ES-I3 (cell line): ENCODE results near the gene GALNT9.
"Not testable (repeated sequence)": the region's sequence is repeated elsewhere in the genome, so short reads cannot be mapped to it uniquely, and the experiment has no call there.

Experiments used
- H3K36me3 ChIP-seq: 2 replicates; pipeline ENCODE4 v1.6.1; 2013; ENCODE audit warnings: mild to moderate bottlenecking, low read length, control low read depth, moderate library complexity; ENCODE audit not compliant: insufficient read depth
- H3K4me1 ChIP-seq: 2 replicates; pipeline ENCODE4 v1.6.1; 2013; ENCODE audit warnings: mild to moderate bottlenecking, control low read depth, low read length; ENCODE audit not compliant: insufficient read depth
- H3K9ac ChIP-seq: 2 replicates; pipeline ENCODE4 v1.6.1; 2013; ENCODE audit warnings: low read depth, mild to moderate bottlenecking, low read length, moderate library complexity
- H3K9me3 ChIP-seq: 2 replicates; pipeline ENCODE4 v1.6.1; 2013; ENCODE audit warnings: mild to moderate bottlenecking, low read length, moderate library complexity; ENCODE audit not compliant: control insufficient read depth, insufficient read depth

Gene GALNT9

DNA sequence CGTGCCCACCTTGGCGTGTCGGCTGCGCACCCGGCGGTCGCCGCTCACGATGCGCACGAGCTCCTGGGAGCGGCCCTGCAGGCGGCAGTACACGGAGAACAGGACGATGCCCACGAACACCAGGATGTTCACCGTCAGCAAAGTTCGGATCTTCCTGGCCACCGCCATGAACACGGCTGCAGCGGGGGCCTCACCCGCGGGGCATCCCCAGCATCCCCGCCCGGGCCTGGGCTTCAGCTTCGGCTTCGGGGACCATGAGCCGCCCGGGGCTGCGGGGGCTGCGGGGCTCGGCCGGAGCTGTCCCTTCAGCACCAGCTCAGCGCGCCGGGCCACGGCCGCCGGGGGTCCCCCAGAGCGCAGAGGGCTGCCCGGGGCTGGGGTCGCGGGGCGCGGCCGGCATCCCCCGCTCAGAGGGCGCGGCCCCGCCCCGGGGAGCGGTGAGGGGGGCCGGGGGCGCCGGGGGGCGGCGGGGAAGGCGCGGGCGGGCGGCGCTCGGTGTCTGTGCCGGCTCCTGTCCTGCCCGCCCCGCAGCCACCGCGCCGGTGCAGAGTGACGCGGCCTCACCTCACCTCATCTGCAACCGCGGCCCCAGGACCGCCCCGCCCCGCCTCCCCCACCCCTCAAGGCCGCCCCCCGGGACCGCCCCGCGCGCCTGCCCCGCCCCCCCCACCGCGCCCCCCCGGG is at the start of gene GALNT9:
Gene GALNT9, minus strand, starts transcription at position 554 of the 684 bp plus-strand sequence. Its CDS starts 386 bp downstream, at position 168.
- Histone ChIP-seq H3K36me3 (no peaks in the 10 kb centered on the region), H3K4me1 (peaks cover 8% of the 10 kb centered on the region; the same call in 1 of the 2 replicates)

DNA sequence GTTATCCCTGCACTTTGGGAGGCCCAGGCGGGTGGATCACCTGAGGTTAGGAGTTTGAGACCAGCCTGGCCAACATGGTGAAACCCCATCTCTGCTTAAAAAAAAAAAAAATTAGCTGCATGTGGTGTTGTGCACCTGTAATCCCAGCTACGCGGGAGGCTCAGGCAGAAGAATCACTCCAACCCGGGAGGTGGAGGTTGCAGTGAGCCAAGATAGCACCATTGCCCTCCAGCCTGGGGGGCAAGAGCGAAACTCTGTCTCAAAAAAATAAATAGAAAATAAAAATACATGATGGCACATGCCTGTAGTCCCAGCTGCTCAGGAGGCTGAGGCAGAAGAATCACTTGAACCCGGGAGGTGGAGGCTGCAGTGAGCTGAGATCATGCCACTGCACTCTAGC is 49.7 kb upstream of the GALNT9 start:
- not testable (repeated sequence) for H3K36me3 ChIP-seq, H3K9ac ChIP-seq, H3K4me1 ChIP-seq, H3K9me3 ChIP-seq

More for the DNA sequence above, at the start of gene GALNT9:
- H3K9me3 ChIP-seq: no peaks in the 10 kb centered on the region
- no peak within 1 kb of the TSS; the same call in 1 of the 2 replicates for H3K9ac ChIP-seq

DNA sequence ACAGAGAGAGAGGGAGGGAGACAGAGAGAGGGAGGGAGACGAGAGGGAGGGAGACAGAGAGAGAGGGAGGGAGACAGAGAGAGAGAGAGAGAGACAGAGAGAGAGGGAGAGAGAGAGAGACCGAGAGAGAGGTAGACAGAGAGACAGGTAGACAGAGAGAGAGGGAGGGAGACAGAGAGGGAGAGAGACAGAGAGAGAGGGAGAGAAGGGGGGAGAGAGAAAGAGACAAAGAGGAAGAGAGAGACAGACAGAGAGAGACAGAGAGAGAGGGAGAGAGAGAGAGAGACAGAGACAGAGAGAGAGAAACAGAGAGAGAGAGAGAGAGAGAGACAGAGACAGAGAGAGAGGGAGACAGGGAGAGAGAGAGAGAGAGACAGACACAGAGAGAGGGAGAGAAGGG is 47.8 kb upstream of the GALNT9 start:
- Histone ChIP-seq H3K36me3 (no peaks in the 10 kb centered on the region), H3K9me3 (no peaks in the 10 kb centered on the region), H3K9ac (no peak overlapping the region), H3K4me1 (no peaks in the 10 kb centered on the region)

DNA sequence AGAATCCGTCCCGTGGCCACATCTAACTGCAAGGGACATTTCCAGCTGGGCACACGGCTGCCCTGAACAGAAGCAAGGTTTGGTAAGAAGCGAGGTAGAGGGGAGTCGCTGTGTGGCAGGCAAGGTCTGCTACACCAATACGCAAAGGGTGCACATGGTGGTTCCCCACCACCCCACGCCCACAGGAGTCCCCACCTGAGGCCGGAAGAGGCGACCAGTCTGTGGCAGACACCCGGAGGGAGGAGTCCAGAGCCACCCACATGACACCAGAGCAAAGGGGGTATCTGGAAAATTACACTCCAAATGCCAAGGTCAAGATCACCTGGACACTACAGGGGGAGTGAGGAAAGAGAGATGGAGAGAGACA is 47.1 kb upstream of the GALNT9 start:
- H3K9me3 ChIP-seq: no peaks in the 10 kb centered on the region
- no peaks in the 10 kb centered on the region for H3K36me3 ChIP-seq
- H3K4me1 ChIP-seq: no peaks in the 10 kb centered on the region
- no peak overlapping the region for H3K9ac ChIP-seq

DNA sequence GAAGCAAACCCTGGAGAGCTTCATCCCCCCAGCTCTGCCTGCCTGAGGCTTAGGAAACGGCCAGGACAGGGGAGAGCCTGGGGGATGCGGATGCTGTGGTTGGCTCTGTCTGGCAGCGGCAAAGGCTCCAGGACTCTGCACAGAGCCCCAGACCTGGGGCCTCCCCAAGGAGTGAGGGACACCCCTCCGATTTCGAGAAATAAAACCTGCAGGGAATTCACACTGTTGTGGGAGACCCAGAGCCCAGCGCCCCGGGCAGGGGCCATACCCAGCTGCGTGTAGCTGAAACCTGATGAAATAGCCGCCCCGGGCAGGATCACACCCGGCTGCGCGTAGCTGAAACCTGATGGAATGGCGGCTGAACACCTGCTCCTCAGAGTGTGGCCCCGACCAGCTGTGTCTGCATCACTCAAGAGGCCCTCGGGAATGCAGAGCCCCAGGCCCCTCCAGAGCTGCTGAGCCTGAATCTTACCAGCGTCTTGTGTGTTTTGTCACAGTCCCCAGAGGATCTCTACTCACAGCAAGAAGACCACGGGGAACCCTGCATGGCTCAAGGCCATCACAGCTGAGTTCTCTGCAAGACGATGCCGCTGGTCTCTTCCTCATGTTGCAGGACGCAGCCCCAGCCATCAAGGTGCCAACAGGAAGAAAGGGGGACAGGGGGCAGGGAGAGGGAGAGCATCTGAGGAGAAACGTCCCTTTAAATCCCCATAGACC is 46.5 kb upstream of the GALNT9 start:
- H3K9ac ChIP-seq: no peak overlapping the region
- no peaks in the 10 kb centered on the region for H3K36me3 ChIP-seq
- no peaks in the 10 kb centered on the region for H3K9me3 ChIP-seq
- no peaks in the 10 kb centered on the region for H3K4me1 ChIP-seq

DNA sequence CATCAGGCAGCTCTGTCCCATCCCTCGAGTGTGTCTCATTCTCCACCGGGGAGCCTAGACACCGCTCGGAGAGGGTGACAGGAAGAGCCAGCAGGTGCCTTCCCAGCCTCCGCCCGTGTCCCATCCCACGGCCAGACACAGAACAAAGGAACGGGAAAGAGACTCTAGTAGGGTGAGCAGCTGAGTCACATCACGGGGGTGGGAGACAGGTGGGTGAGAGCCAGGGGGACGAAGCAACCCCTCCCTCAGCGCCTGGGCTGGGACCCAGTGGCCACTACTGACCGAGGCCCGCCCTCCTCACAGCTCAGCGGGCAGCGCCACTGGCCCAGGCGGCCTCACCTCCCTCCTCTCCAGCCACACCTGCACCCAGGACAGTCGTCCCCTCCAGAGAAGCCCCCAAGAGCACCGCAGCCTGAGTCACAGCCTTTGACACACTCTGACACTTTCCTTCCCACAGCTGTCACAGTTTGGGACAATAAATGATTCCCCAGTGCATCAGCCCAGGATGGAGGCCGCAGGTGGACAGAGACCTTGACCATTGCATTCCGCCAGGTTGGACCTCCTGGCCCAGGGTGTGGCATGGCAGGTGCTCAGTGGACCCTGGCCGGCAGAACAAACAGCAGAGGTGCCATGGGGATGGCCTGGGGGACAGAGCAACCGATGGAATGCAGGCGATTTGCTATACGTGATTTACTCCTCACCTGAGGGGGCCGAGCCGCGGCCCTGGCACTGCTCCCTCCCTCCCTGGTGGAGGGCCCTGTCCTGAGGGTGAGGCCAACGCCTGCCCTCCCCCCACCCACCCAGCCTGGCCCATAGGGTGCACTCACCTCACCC is 45.4 kb upstream of the GALNT9 start:
- Histone ChIP-seq H3K9ac (no peak overlapping the region), H3K36me3 (no peaks in the 10 kb centered on the region), H3K4me1 (no peaks in the 10 kb centered on the region), H3K9me3 (no peaks in the 10 kb centered on the region)

DNA sequence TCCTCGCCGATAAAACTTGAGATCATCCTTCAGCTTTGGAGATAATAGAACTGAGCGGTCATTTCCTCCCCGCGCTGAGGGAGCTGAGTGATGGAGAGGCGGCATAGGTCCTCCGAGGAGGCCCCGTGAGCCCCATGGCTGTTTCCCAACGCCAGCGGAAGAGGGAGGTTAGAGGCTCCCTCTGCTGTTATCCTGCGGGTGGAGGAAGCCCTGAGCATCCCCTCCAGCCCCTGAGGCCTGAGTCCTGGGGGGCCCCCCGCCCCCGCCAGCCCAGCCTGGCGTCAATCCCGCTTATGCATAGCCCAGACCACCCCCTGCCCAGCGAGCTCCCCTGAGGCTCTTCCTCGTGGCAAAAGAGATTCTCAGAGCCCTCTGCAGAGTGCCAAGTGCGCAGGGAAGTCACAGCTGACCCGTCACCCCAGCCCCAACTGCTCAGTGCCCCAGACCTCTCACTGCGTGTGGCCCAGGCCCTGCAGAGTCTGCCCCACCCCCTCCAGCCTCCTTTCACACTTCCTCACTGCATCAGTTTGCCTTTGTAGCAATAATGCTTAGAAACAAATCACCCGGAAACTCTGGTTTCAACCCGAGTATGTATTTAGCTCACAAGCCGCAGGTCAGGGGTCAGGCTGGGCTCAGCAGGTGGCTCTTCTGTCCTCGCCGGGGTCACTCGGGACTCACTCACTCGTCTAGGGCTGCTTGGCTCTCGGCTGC is 44.7 kb upstream of the GALNT9 start:
- no peaks in the 10 kb centered on the region for H3K9me3 ChIP-seq
- H3K9ac ChIP-seq: no peak overlapping the region
- no peaks in the 10 kb centered on the region for H3K4me1 ChIP-seq
- no peaks in the 10 kb centered on the region for H3K36me3 ChIP-seq

DNA sequence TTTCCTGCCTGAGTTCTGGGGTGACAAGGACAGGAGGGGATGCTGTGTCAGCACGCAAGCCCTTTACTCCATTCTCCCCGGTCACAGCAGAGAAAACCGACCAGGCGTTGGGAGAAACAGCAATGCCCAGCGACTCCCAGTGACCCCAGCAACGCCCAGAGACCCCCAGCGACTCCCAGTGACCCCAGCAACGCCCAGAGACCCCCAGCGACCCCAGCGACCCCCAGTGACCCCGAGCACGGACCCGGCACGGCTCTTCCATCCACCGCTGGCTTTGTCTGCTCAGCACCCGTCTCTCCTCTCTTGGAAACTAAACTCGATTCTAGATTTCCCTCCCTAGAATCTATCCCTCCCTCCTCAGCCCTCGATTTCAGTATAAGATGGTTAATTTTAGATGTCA is 38.5 kb upstream of the GALNT9 start:
- H3K4me1 ChIP-seq: no peaks in the 10 kb centered on the region
- no peak overlapping the region for H3K9ac ChIP-seq
- H3K36me3 ChIP-seq: no peaks in the 10 kb centered on the region
- no peaks in the 10 kb centered on the region for H3K9me3 ChIP-seq

DNA sequence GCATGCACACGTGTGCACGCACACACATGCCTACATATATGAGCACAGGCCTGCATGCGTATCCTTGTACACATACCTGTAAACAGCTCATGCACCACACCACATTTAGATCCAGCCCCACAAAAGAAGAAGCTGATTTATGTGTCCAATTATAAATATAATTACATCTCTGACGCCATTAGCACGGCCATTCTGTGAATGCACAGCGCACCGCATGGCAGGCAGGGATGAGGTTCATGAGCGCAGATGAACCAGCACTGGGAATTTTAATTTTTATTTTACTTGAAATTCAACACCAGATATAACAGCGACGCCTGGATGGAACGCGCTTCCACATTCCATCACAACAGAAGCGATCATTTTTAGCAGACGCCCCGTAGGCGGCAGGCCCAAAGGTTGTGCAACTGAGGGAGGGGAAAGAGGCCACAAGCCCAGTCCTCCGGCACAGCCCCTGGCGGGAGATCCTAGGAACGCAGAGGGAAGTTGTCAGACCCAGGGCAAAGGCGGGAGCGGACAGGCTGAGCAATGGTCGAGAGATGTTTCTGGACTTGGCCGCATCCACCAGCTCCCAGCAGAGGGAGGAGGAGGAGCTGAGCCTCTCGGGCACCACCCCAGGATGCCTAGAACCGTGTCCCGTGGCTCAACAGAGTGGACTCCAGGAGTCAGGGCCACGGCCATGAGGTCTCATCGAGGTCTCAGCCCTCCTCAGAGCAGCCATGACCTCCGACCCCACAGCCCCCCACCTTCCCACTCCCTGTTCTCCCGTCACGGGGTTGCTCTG is 37.9 kb upstream of the GALNT9 start:
- Histone ChIP-seq H3K9ac (no peak overlapping the region), H3K36me3 (no peaks in the 10 kb centered on the region)

DNA sequence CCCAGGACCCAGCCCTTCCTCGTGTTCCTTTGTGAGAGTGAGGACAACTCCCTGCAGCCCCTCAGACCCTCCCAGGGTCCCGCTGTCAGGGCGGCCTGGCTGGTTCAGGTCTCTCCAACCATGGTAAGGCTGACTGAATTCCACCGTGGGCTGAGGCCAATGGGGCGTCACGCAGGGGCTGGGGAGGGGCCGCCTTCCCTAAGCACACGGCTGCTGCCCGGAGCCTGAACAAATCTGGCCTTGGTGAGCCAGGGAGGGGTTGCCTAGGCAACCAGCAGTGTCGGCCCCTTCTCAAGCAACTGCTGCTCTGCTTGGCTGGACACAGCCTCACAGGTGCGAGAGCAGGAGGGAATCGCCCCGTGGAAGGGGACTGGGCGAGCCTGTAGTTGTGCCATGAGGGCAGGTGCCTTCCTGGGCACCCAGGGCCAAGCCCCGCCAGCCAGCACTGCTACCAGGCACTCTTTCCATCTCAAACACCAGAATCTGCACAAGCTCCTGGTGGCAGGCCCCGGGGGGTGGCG is 37.0 kb upstream of the GALNT9 start:
- Histone ChIP-seq H3K36me3 (no peaks in the 10 kb centered on the region), H3K9me3 (no peaks in the 10 kb centered on the region), H3K4me1 (no peaks in the 10 kb centered on the region), H3K9ac (no peak overlapping the region)

More for the DNA sequence above, 37.9 kb upstream of the GALNT9 start:
- Histone ChIP-seq H3K4me1 (no peaks in the 10 kb centered on the region), H3K9me3 (no peaks in the 10 kb centered on the region)

DNA sequence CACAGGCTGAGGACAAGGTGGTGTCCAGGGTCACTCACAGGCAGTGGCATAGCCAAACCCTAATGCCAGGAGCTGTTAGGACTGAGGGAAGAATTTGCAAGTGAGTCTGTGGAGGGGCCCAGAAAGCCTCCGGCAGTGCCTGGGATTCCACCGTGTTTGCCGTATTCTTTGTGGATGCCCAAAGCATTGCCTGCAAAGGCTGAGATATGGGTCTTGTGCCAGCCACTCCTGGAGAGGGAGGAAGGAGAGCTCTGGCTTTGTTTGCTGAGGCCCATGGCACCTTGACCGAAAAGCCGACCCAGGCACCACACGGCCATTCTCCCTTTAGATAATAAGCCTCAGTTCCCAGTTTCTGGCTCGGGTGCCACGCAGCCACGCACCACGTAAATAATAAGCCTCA is 35.8 kb upstream of the GALNT9 start:
- H3K9me3 ChIP-seq: no peaks in the 10 kb centered on the region
- no peak overlapping the region for H3K9ac ChIP-seq
- H3K4me1 ChIP-seq: no peaks in the 10 kb centered on the region
- H3K36me3 ChIP-seq: no peaks in the 10 kb centered on the region

DNA sequence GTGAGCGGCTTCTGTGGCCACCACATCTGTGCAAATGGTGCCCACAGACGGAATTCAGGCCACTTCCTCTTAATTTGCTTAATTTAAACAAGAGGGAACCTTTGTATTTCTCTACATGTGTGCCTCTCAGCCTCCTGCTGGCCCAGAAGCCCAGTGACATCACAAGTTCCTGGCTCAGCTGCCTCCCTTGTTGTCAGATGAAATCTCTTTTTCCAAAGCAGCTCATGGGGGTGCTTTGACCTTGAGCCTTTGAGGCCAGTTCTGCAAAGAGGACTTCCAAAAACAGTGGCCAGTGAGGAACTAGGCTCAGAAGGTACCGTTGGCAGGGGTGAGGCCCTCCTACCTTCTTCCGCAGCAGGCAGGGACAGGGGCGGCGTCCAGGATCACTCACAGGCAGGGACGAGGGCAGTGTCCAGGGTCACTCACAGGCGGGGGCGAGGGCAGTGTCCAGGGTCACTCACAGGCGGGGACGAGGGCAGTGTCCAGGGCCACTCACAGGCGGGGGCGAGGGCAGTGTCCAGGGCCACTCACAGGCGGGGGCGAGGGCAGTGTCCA is 35.0 kb upstream of the GALNT9 start:
- no peaks in the 10 kb centered on the region for H3K4me1 ChIP-seq
- no peaks in the 10 kb centered on the region for H3K9me3 ChIP-seq
- H3K9ac ChIP-seq: no peak overlapping the region
- H3K36me3 ChIP-seq: no peaks in the 10 kb centered on the region

DNA sequence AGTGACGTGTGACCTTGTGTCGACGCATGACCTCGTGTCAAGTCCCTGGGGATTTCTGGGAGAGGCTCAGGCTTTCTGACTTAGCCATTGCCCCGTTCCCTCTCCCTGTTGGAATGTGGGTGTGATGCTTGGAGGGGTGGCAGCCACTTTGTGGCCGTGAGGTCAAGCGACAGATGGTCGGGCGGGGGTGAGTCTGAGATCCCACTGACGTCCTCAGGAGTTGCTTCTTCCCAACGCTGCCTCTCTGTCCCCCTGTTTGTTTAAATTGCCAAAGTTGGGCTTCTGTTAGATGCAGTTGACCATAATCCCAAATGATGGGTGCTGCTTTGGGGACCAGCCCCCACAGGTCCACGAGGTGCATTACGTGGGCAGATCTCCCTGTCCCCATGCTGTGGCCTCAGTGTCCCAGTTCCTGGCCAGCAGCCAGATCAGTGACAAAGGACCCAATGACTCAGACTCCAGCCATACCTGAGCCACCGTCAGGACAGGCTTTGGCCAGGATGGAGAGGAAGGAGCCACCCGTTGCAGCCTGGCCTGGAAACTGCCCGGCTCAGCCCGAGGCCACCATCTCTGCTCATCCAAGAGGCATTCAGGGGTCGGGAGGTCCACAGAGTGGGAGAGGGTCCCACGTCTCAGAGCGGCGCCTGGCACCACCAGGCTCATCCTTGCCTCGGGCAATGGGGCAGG is 34.4 kb upstream of the GALNT9 start:
- no peaks in the 10 kb centered on the region for H3K36me3 ChIP-seq
- H3K9me3 ChIP-seq: no peaks in the 10 kb centered on the region
- no peak overlapping the region for H3K9ac ChIP-seq
- H3K4me1 ChIP-seq: no peaks in the 10 kb centered on the region
